HepG2 (cell line): ENCODE measurements around the gene HSD11B1L. TPM values are rescaled to one million over a fixed set of nuclear protein-coding genes. Genes with fewer than 3 reads are reported as not detected.

Experiments used
- ATAC-seq: fragments of 200-7000 bp; cut with Tn5 transposase; 3 replicates; pipeline ENCODE4 v1.9.1; 2020; ENCODE audit warnings: mild to moderate bottlenecking, moderate library complexity
- BruUV-seq: library from RNA; stranded (reverse); fragments of 400-500 nt; replicated peaks from 2 replicates; lab custom pipeline; 2021; lab: Mats Ljungman, UMichigan
- CTCF ChIA-PET: fragments of 300-600 bp; formaldehyde crosslinking; extraction: SDS; loops from one replicate; lab custom pipeline; 2021; ENCODE audit warnings: low total read pairs, inconsistent platforms, low intra/inter-chr PET ratio; lab: Yijun Ruan, JAX
- POLR2A ChIA-PET: fragments of 350-600 bp; sonication (Branson Sonifier 250); formaldehyde crosslinking; loops from one replicate; lab custom pipeline; 2020; ENCODE audit warnings: antibody characterized with exemption, inconsistent platforms; lab: Yijun Ruan, JAX
- DNase-seq: peaks from one replicate; pipeline ENCODE4 v3.0.0-alpha.2; 2015; ENCODE audit warnings: low spot score
- FAIRE-seq: peaks from 3 replicates; lab custom pipeline; 2011; peaks lifted over from hg19 to GRCh38; lab: Jason Lieb, UNC
- H2AFZ ChIP-seq: one replicate; pipeline ENCODE4 v1.6.1; 2011; ENCODE audit warnings: low read length, inconsistent platforms
- H3K27ac ChIP-seq: fragments of 300-600 bp; 3 replicates; pipeline ENCODE4 v1.8.0; 2011; ENCODE audit warnings: mixed run types, mild to moderate bottlenecking, mixed read lengths, low read length, inconsistent platforms; ENCODE audit not compliant: insufficient read depth; ENCODE audit errors: extremely low read length
- H3K27me3 ChIP-seq, 2 experiments: fragments of 200-600 bp in 1 of 2; 2 replicates in 1 of 2; 3 replicates in 1 of 2; pipeline versions ENCODE4 v1.6.0 to v1.8.0; 2011; ENCODE audit warnings: low read length in 2 of 2, mild to moderate bottlenecking in 2 of 2, moderate library complexity in 2 of 2, inconsistent platforms in 1 of 2; ENCODE audit not compliant: insufficient read depth in 2 of 2, control insufficient read depth in 1 of 2
- H3K36me3 ChIP-seq, 2 experiments: fragments of 200-600 bp in 1 of 2; replicated peaks in 1 of 2; 2 replicates in 1 of 2; 3 replicates in 1 of 2; pipeline versions ENCODE4 v1.5.1 to v1.8.0; 2011; ENCODE audit warnings: low read length in 2 of 2, inconsistent platforms in 1 of 2; ENCODE audit not compliant: insufficient read depth in 2 of 2, control insufficient read depth in 1 of 2
- H3K4me1 ChIP-seq: 2 replicates; pipeline ENCODE4 v1.5.1; 2012; ENCODE audit warnings: low read length, inconsistent platforms; ENCODE audit not compliant: insufficient read depth
- H3K4me2 ChIP-seq: 2 replicates; pipeline ENCODE4 v1.6.0; 2011; ENCODE audit warnings: low read depth, low read length, inconsistent platforms
- H3K4me3 ChIP-seq, 3 experiments: fragments of 200-600 bp in 1 of 3; sonication (generic), shearing (Covaris generic) in 1 of 3; replicated peaks in 1 of 3; 2 replicates each; pipeline ENCODE4 v1.5.1; 2011 to 2016; ENCODE audit warnings: low read length in 3 of 3, inconsistent platforms in 2 of 3, low read depth in 2 of 3, mild to moderate bottlenecking in 2 of 3, control low read depth in 1 of 3, mixed read lengths in 1 of 3; ENCODE audit not compliant: insufficient read depth in 1 of 3
- H3K79me2 ChIP-seq: one replicate; pipeline ENCODE4 v1.6.1; 2011; ENCODE audit warnings: low read length, inconsistent platforms; ENCODE audit not compliant: insufficient read depth
- H3K9ac ChIP-seq: 2 replicates; pipeline ENCODE4 v1.6.0; 2011; ENCODE audit warnings: mild to moderate bottlenecking, low read depth, low read length, inconsistent platforms; ENCODE audit not compliant: insufficient read depth
- H3K9me3 ChIP-seq: 2 replicates; pipeline ENCODE4 v1.5.1; 2012; ENCODE audit warnings: mild to moderate bottlenecking, low read length
- H4K20me1 ChIP-seq: 2 replicates; pipeline ENCODE4 v1.6.0; 2011; ENCODE audit warnings: inconsistent platforms, mild to moderate bottlenecking, low read length, moderate library complexity; ENCODE audit not compliant: insufficient read depth
- CBX2 ChIP-seq, 2 experiments: fragments of 200-600 bp in 1 of 2; sonication (generic); formaldehyde crosslinking in 1 of 2; IDR thresholded peaks; 2 replicates each; pipeline versions ENCODE4 v1.7.0 to v1.8.1; 2018 to 2022; ENCODE audit warnings: low read depth in 2 of 2, low read length in 1 of 2, mild to moderate bottlenecking in 1 of 2, missing genetic modification reagents in 1 of 2
- FOSL2 ChIP-seq: sonication (generic); formaldehyde crosslinking; IDR thresholded peaks from 2 replicates; pipeline ENCODE4 v1.4.0; 2020; ENCODE audit warnings: missing genetic modification reagents
- MAZ ChIP-seq, 2 experiments: sonication (generic) in 1 of 2; formaldehyde crosslinking in 1 of 2; IDR thresholded peaks; 2 replicates each; pipeline versions ENCODE4 v1.5.0 to v1.6.1; 2012 to 2020; ENCODE audit warnings: low read depth in 2 of 2, mild to moderate bottlenecking in 2 of 2, borderline replicate concordance in 1 of 2, improper control_type of control experiment in 1 of 2, low read length in 1 of 2, missing genetic modification reagents in 1 of 2, moderate library complexity in 1 of 2
- RCOR2 ChIP-seq: IDR thresholded peaks from 2 replicates; pipeline ENCODE4 v1.6.1; 2016; ENCODE audit warnings: missing biosample characterization, missing genetic modification reagents
- SAP130 ChIP-seq: IDR thresholded peaks from 2 replicates; pipeline ENCODE4 v1.6.1; 2016; ENCODE audit warnings: low read depth
- SMAD3 ChIP-seq: sonication (generic); formaldehyde crosslinking; IDR thresholded peaks from 2 replicates; pipeline ENCODE4 v1.4.0; 2020; ENCODE audit warnings: missing genetic modification reagents
- UBTF ChIP-seq: sonication (generic); formaldehyde crosslinking; IDR thresholded peaks from 2 replicates; pipeline ENCODE4 v1.4.0; 2020; ENCODE audit warnings: mild to moderate bottlenecking, missing genetic modification reagents
- ZC3H4 ChIP-seq: sonication (generic); formaldehyde crosslinking; IDR thresholded peaks from 2 replicates; pipeline ENCODE4 v1.4.0; 2020; ENCODE audit warnings: missing genetic modification reagents, borderline replicate concordance
- ZFP90 ChIP-seq: sonication (generic); formaldehyde crosslinking; IDR thresholded peaks from 2 replicates; pipeline ENCODE4 v1.8.0; 2022; ENCODE audit warnings: missing genetic modification reagents, mild to moderate bottlenecking, inconsistent platforms, borderline replicate concordance
- ZNF382 ChIP-seq: sonication (generic); formaldehyde crosslinking; IDR thresholded peaks from 2 replicates; pipeline ENCODE4 v1.5.0; 2020; ENCODE audit warnings: missing genetic modification reagents, mild to moderate bottlenecking, borderline replicate concordance
- ZNF572 ChIP-seq: sonication (generic); formaldehyde crosslinking; IDR thresholded peaks from 2 replicates; pipeline ENCODE4 v1.5.1; 2020; ENCODE audit warnings: mild to moderate bottlenecking, missing genetic modification reagents
- ZNF709 ChIP-seq: sonication (generic); formaldehyde crosslinking; IDR thresholded peaks from 2 replicates; pipeline ENCODE4 v1.5.0; 2020; ENCODE audit warnings: mild to moderate bottlenecking, missing genetic modification reagents
- ZNF775 ChIP-seq: sonication (generic); formaldehyde crosslinking; IDR thresholded peaks from 2 replicates; pipeline ENCODE4 v1.4.0; 2020; ENCODE audit warnings: missing genetic modification reagents, mild to moderate bottlenecking, moderate library complexity, borderline replicate concordance
- WGBS: methylation state at CpG from one replicate; pipeline ENCODE4 v1.1.6; 2017; ENCODE audit warnings: low lambda C conversion rate; 5-methylcytosine and 5-hydroxymethylcytosine counted together
- in situ Hi-C: cut with HindIII; loops from 2 replicates; pipeline ENCODE4 v1.10.0; 2017; ENCODE audit warnings: low pct_unique_long_range_greater_than_20kb; ENCODE audit not compliant: extremely low pct_ligation_motif_present
- intact Hi-C: fragments of 100-400 bp; cut with micrococcal nuclease; formaldehyde crosslinking; loops from one replicate; pipeline ENCODE4 v1.10.0; 2022; ENCODE audit not compliant: unreplicated experiment
- polyA plus RNA-seq, 8 experiments: library from polyadenylated mRNA; depleted of rRNA in 3 of 8; stranded (reverse) in 7 of 8; unstranded in 1 of 8; fragments of >200 nt; fragmentation: Illumina TruSeq in 4 of 8; extraction: Trizol in 4 of 8; gene quantifications; 2 replicates each; pipeline versions ENCODE4 v1.2.1 to v1.2.3, GENCODE V29; 2011 to 2016; ENCODE audit warnings: low read depth in 4 of 8, missing spikeins in 1 of 8, mixed read lengths in 1 of 8; ENCODE audit not compliant: insufficient read depth in 1 of 8
- total RNA-seq, 5 experiments: library from RNA; depleted of rRNA; stranded (reverse); fragments of >200 nt; fragmentation: Illumina TruSeq; extraction: Trizol; gene quantifications; 2 replicates each; pipeline ENCODE4 v1.2.3, GENCODE V29; 2016; ENCODE audit warnings: low read depth in 1 of 5

Gene HSD11B1L
- total and polyA plus RNA-seq, 2 of the 13 experiments (the other 11 are each of a cell fraction or from before 2014, with no cell fraction given) = 2.8 to 3.9 TPM

- Histone ChIP-seq H2AFZ (no peak overlapping the region), H3K4me3 (peak overlapping the region; percentile 78 to 99 (median 98)), H3K79me2 (peaks cover 47% of the 10 kb centered on the region)
- intact Hi-C loops = loop anchor here (2.0 kb wide), 1 partner anchor 73 kb away; the partner anchor contains the start of gene DUS3L
- ATAC-seq = no peak
- no TSS peak for BruUV-seq
- TF ChIP-seq SAP130 (CRISPR knock-in tag) (0 out of 2 replicates have a peak, but pooled peaks have one; percentile 3), ZNF382 (CRISPR knock-in tag) (no peak)
- TF ChIP-seq, all 625 proteins: peak for 1
- H3K4me1 ChIP-seq = peaks cover 38% of the 10 kb centered on the region
- in situ Hi-C loops = no loop called here
- no peaks in the 10 kb centered on the region for H3K9me3 ChIP-seq
- H4K20me1 ChIP-seq = peaks cover 24% of the 10 kb centered on the region
- DNase-seq = no peak
- ChIA-PET CTCF (no interaction called here), POLR2A (interaction anchor here (0.7 to 4.7 kb wide), 13 partner anchors 9 to 186 kb away, joined by 3 to 95 read pairs (median 5); partner anchors contain the start of genes RPL36, SAFB and SAFB2)
- H3K4me2 ChIP-seq = peak overlapping the region; percentile 92
- peak overlapping the region; percentile 93 for H3K9ac ChIP-seq
- no peaks in the 10 kb centered on the region; a peak in 1 of 5 replicates for H3K27me3 ChIP-seq
- 57% methylated on average over 14 of the region's 14 CpGs for WGBS
- peaks cover 11 to 34% of the 10 kb centered on the region in 2 experiments; a peak in 4 of 5 replicates for H3K36me3 ChIP-seq
- no peak for FAIRE-seq
- peak overlapping the region; percentile 95 for H3K27ac ChIP-seq
Measured at GRCh38 chr19:5718037-5718578, 37.3 kb downstream of the HSD11B1L start.

GRCh38 chr19:5718579-5719273 is 37.9 kb downstream of the HSD11B1L start:
- ATAC-seq (no peak), FAIRE-seq (no peak), DNase-seq (peak; percentile 27)
- peaks cover 37% of the 10 kb centered on the region for H3K4me1 ChIP-seq
- peak overlapping the region; percentile 78 to 99 (median 98) for H3K4me3 ChIP-seq
- in situ Hi-C loops (no loop called here), intact Hi-C loops (loop anchor here (2.0 kb wide), 1 partner anchor 72 kb away; the partner anchor contains the start of gene DUS3L)
- peaks cover 24% of the 10 kb centered on the region for H4K20me1 ChIP-seq
- ChIA-PET POLR2A (interaction anchor here (0.7 to 4.7 kb wide), 14 partner anchors 9 to 185 kb away, joined by 3 to 95 read pairs (median 5); partner anchors contain the start of genes RPL36, SAFB and SAFB2), CTCF (no interaction called here)
- WGBS = 6% methylated on average over 11 of the region's 11 CpGs
- no TSS peak for BruUV-seq
- H3K9me3 ChIP-seq = no peaks in the 10 kb centered on the region
- peak overlapping the region; percentile 95 for H3K27ac ChIP-seq
- H3K79me2 ChIP-seq = peaks cover 47% of the 10 kb centered on the region
- peaks cover 6 to 27% of the 10 kb centered on the region in 2 experiments; a peak in 4 of 5 replicates for H3K36me3 ChIP-seq
- H3K4me2 ChIP-seq = peak overlapping the region; percentile 92
- H3K27me3 ChIP-seq = no peaks in the 10 kb centered on the region; a peak in 1 of 5 replicates
- H3K9ac ChIP-seq = peak overlapping the region; percentile 93
- H2AFZ ChIP-seq = no peak overlapping the region
- TF ChIP-seq SMAD3 (CRISPR knock-in tag) (no peak), ZFP90 (CRISPR knock-in tag) (no peak), ZNF572 (CRISPR knock-in tag) (no peak), CBX2 (IDR thresholded peaks at IDR 0.05; ENCODE audit: low read depth, low read length) (no peak), CBX2 (CRISPR knock-in tag; IDR thresholded peaks at IDR 0.05; ENCODE audit: low read depth) (no peak), ZNF709 (CRISPR knock-in tag) (peak; percentile 33; the same call in 1 of the 2 replicates), UBTF (CRISPR knock-in tag) (0 out of 2 replicates have a peak, but pooled peaks have one; percentile 13), MAZ (IDR thresholded peaks at IDR 0.05; ENCODE audit: borderline replicate concordance, low read depth, low read length) (0 out of 2 replicates have a peak, but pooled peaks have one; percentile 38), MAZ (CRISPR knock-in tag; IDR thresholded peaks at IDR 0.05; ENCODE audit: low read depth) (no peak), ZNF775 (no peak), ZC3H4 (CRISPR knock-in tag) (0 out of 2 replicates have a peak, but pooled peaks have one; percentile 31), RCOR2 (CRISPR knock-in tag) (no peak), FOSL2 (CRISPR knock-in tag) (peak; percentile 76)
